GM13976 (cell line): Measurements from ENCODE around the gene GNG11.

Experiments used
- DNase-seq: peaks from one replicate; pipeline ENCODE4 v3.0.0; 2012; ENCODE audit warnings: low spot score
- CTCF ChIP-seq: IDR thresholded peaks from 2 replicates; pipeline ENCODE4 v1.5.1; 2012; ENCODE audit warnings: borderline replicate concordance, mild to moderate bottlenecking; ENCODE audit not compliant: insufficient read depth; ENCODE audit errors: extremely low read depth, missing control alignments, control extremely low read depth
- in situ Hi-C: fragments of 300-500 bp; cut with MboI; formaldehyde crosslinking; loops from one replicate; pipeline ENCODE4 v1.12.0; 2022; ENCODE audit warnings: low sequenced_read_pairs, mixed read lengths, inconsistent platforms; ENCODE audit not compliant: unreplicated experiment

The GNG11 gene

GRCh38 chr7:93921607-93922566, at the start of gene GNG11:
TSS of gene GNG11 (plus strand) at chr7:93921735. CDS start at chr7:93922138, 403 bp downstream.
- in situ Hi-C loops, result loop anchor here (25.0 kb wide), 1 partner anchor 465 kb away; the partner anchor contains the start of gene COL1A2
- DNase-seq, result peak; percentile 66
- peak; percentile 34 for TF ChIP-seq CTCF

- TF ChIP-seq CTCF, result no peak
- in situ Hi-C loops, result no loop called here
- no peak for DNase-seq
These were observed 47.4 kb upstream of the GNG11 start for GRCh38 chr7:93873998-93874574.

- in situ Hi-C loops, result no loop called here
- DNase-seq, result no peak
- no peak for TF ChIP-seq CTCF
These were observed 43.8 kb upstream of the GNG11 start for GRCh38 chr7:93877742-93878141.

GRCh38 chr7:93879356-93879755, 42.2 kb upstream of the GNG11 start:
- no peak for DNase-seq
- TF ChIP-seq CTCF, result no peak
- in situ Hi-C loops, result no loop called here

GRCh38 chr7:93882468-93882867, 39.1 kb upstream of the GNG11 start:
- no peak for TF ChIP-seq CTCF
- DNase-seq, result no peak
- in situ Hi-C loops, result no loop called here

- in situ Hi-C loops, result no loop called here
- DNase-seq, result no peak
- no peak for TF ChIP-seq CTCF
These were observed 38.2 kb upstream of the GNG11 start for GRCh38 chr7:93883078-93883916.
